ENCODE measurements around the gene HIVEP3. TPM values are rescaled to one million over a fixed set of nuclear protein-coding genes. Genes with fewer than 3 reads are reported as not detected.

The HIVEP3 gene
- total RNA-seq, 1 experiment from 2014 or later: 1.4 TPM

DNA sequence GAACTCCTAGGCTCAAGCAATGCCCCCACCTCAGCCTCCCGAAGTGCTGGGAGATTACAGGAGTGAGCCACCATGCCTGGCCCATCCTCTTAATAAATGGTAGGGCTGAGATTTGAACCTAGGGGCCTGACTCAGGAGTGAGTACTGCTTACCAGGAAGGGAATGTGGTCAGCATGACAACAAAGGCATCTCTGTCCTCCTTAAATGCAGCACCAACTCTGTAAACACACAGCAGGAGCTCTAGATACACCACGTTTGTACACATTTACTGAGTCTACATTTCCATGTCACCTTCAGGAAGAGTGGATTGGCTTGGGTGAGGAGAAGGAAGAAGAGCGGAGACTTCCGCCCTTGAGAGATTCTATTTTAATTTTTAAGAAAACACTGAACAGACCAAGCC, 38.5 kb downstream of the HIVEP3 start:
- Histone ChIP-seq H2AK5ac (ENCODE audit: insufficient read length, low read length) (no peak overlapping the region), H4K8ac (replicated peaks; ENCODE audit: insufficient read length, low read depth, low read length) (no peak overlapping the region), H2BK5ac (ENCODE audit: insufficient read length, low read length) (no peak overlapping the region), H3K18ac (ENCODE audit: insufficient read length, low read depth, low read length) (no peak overlapping the region), H3K14ac (ENCODE audit: insufficient read depth, low read length) (no peak overlapping the region), H3K9ac (ENCODE audit: extremely low read depth, insufficient read length, low read length) (no peak overlapping the region), H3K4me1 (ENCODE audit: insufficient read depth, low read length) (peaks cover 14% of the 10 kb centered on the region; the same call in 1 of the 2 replicates), H2BK120ac (ENCODE audit: low read depth, low read length, poor library complexity, severe bottlenecking) (no peak overlapping the region), H3T11ph (ENCODE audit: low read length) (no peak overlapping the region), H3K4ac (ENCODE audit: low read depth, low read length) (no peak overlapping the region), H3K9me3 (ENCODE audit: control insufficient read depth, low read depth, low read length) (no peaks in the 10 kb centered on the region), H4K5ac (ENCODE audit: insufficient read length, low read depth, low read length) (no peak overlapping the region), H3K27me3 (ENCODE audit: insufficient read depth, low read length) (no peaks in the 10 kb centered on the region), H3K23me2 (ENCODE audit: insufficient read length, low read depth, low read length, poor library complexity, severe bottlenecking) (no peaks in the 10 kb centered on the region), H4K91ac (ENCODE audit: insufficient read length, low read depth, low read length) (no peak overlapping the region), H2BK12ac (ENCODE audit: insufficient read length, low read depth, low read length) (no peak overlapping the region), H3K27ac (ENCODE audit: insufficient read length, low read depth, low read length) (no peak overlapping the region), H4K20me1 (ENCODE audit: control insufficient read depth, insufficient read depth, insufficient read length) (no peaks in the 10 kb centered on the region), H3K23ac (ENCODE audit: insufficient read length, low read depth, low read length) (no peak overlapping the region), H3K4me2 (ENCODE audit: insufficient read depth, insufficient read length, low read length) (no peak overlapping the region), H3K56ac (ENCODE audit: insufficient read length, low read depth, low read length) (no peak overlapping the region), H2BK20ac (ENCODE audit: low read depth, low read length, poor library complexity, severe bottlenecking) (no peak overlapping the region), H3K79me2 (ENCODE audit: insufficient read depth, low read length) (no peaks in the 10 kb centered on the region), H2BK15ac (ENCODE audit: low read depth, low read length) (no peak overlapping the region), H3K79me1 (ENCODE audit: insufficient read depth, low read depth, low read length, poor library complexity, severe bottlenecking) (no peaks in the 10 kb centered on the region), H2AFZ (ENCODE audit: low read length) (no peak overlapping the region)
- Mint-ChIP-seq H3K4me1 (peaks cover 26 to 31% of the 10 kb centered on the region in 2 experiments), H3K4me3 (no peak overlapping the region), H3K27me3 (ENCODE audit: low read depth) (no peaks in the 10 kb centered on the region), H3K9me3 (no peaks in the 10 kb centered on the region; a peak in 1 of 5 replicates), H3K36me3 (ENCODE audit: insufficient read depth in 1 of 3, low read depth in 3 of 3) (no peaks in the 10 kb centered on the region), H3K27ac (no peak overlapping the region)
- DNase-seq: no peak
- TF ChIP-seq, protein P1, sequence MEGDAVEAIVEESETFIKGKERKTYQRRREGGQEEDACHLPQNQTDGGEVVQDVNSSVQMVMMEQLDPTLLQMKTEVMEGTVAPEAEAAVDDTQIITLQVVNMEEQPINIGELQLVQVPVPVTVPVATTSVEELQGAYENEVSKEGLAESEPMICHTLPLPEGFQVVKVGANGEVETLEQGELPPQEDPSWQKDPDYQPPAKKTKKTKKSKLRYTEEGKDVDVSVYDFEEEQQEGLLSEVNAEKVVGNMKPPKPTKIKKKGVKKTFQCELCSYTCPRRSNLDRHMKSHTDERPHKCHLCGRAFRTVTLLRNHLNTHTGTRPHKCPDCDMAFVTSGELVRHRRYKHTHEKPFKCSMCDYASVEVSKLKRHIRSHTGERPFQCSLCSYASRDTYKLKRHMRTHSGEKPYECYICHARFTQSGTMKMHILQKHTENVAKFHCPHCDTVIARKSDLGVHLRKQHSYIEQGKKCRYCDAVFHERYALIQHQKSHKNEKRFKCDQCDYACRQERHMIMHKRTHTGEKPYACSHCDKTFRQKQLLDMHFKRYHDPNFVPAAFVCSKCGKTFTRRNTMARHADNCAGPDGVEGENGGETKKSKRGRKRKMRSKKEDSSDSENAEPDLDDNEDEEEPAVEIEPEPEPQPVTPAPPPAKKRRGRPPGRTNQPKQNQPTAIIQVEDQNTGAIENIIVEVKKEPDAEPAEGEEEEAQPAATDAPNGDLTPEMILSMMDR (conservative IDR thresholded peaks at IDR 0.05): no peak
- no CpG with 5 or more reads among the region's 4 CpGs for WGBS (ENCODE audit: extremely low coverage, insufficient read length, low lambda C conversion rate)

Data from H9 (cell line).